ENCODE data around the gene MAP2K2. TPM values are rescaled to one million over a fixed set of nuclear protein-coding genes. Genes with fewer than 3 reads are reported as not detected.

Gene MAP2K2
- total RNA-seq = 154 and 160 TPM in 2 replicates

GRCh38 chr19:4123615-4124568 lies at the start of gene MAP2K2:
TSS of gene MAP2K2 (minus strand) at chr19:4124122. CDS start at chr19:4123875, 247 bp downstream.

GRCh38 chr19:4066682-4067395 lies 57.1 kb downstream of the MAP2K2 start, which contains the start of gene ZBTB7A:
TSS of gene ZBTB7A (minus strand) at chr19:4066899. CDS start at chr19:4055232, 11,667 bp downstream.

Other genes with a start within 250 kb of the MAP2K2 start
- gene ATCAY, start 243.4 kb downstream of the MAP2K2 start, total RNA-seq = not detected in 2 replicates
- not detected in 2 replicates for gene NMRK2, start 191.1 kb downstream of the MAP2K2 start, total RNA-seq
- gene DAPK3, start 153.0 kb downstream of the MAP2K2 start, total RNA-seq = 49.3 and 59.2 TPM in 2 replicates
- 3,060 and 3,544 TPM in 2 replicates for gene EEF2, start 138.7 kb downstream of the MAP2K2 start, total RNA-seq
- gene PIAS4, start 116.4 kb downstream of the MAP2K2 start, total RNA-seq = 10.1 and 10.8 TPM in 2 replicates
- gene ZBTB7A, start 57.2 kb downstream of the MAP2K2 start, total RNA-seq = 53.6 and 56.2 TPM in 2 replicates
- 2.2 TPM in 1 of 2 replicates, not detected in the other for gene CREB3L3, start 29.5 kb upstream of the MAP2K2 start, total RNA-seq
- gene SIRT6, start 58.4 kb upstream of the MAP2K2 start, total RNA-seq = 15.2 and 19.8 TPM in 2 replicates
- gene ANKRD24, start 58.6 kb upstream of the MAP2K2 start, total RNA-seq = 0.75 and 1.5 TPM in 2 replicates
- not detected in 2 replicates for gene EBI3, start 105.4 kb upstream of the MAP2K2 start, total RNA-seq
- gene YJU2, start 123.0 kb upstream of the MAP2K2 start, total RNA-seq = 13.8 and 18.2 TPM in 2 replicates
- not detected in 2 replicates for gene SHD, start 155.1 kb upstream of the MAP2K2 start, total RNA-seq
- gene TMIGD2, start 178.3 kb upstream of the MAP2K2 start, total RNA-seq = not detected in 2 replicates
- 0.69 and 4.2 TPM in 2 replicates for gene FSD1, start 180.5 kb upstream of the MAP2K2 start, total RNA-seq
- gene STAP2, start 214.7 kb upstream of the MAP2K2 start, total RNA-seq = 3.6 TPM in 2 replicates
- 2.7 and 4.0 TPM in 2 replicates for gene MPND, start 219.4 kb upstream of the MAP2K2 start, total RNA-seq